GM11168 (cell line): ENCODE results near the gene B3GAT2.

Source experiments
- in situ Hi-C: fragments of 300-500 bp; cut with MboI; formaldehyde crosslinking; loops from one replicate; pipeline ENCODE4 v1.12.0; 2022; ENCODE audit warnings: low sequenced_read_pairs; ENCODE audit not compliant: unreplicated experiment

Gene B3GAT2

GRCh38 chr6:70847106-70848084 lies 109.5 kb downstream of the B3GAT2 start:
- in situ Hi-C loops = no loop called here

GRCh38 chr6:70846207-70846835 lies 110.5 kb downstream of the B3GAT2 start:
- in situ Hi-C loops = no loop called here

DNA sequence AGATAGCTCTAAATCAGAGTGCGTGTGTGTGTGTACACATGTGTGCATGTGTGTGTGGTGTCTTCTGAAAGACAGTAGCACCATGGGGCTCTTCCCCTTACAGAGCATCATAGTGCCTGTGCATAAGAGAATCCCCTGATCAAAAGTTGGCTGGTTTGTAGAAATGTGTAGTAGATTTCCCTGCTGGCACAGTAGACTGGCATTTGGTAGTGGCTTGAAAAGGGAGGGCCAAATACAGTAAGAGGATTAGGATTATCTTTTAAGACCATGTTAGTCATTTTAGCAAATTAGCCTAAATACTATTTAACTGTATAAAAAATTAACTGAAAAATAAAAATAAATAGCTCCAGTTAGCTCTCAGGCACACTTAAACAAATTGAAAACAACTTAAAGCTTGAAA lies 112.6 kb downstream of the B3GAT2 start:
- in situ Hi-C loops = no loop called here

DNA sequence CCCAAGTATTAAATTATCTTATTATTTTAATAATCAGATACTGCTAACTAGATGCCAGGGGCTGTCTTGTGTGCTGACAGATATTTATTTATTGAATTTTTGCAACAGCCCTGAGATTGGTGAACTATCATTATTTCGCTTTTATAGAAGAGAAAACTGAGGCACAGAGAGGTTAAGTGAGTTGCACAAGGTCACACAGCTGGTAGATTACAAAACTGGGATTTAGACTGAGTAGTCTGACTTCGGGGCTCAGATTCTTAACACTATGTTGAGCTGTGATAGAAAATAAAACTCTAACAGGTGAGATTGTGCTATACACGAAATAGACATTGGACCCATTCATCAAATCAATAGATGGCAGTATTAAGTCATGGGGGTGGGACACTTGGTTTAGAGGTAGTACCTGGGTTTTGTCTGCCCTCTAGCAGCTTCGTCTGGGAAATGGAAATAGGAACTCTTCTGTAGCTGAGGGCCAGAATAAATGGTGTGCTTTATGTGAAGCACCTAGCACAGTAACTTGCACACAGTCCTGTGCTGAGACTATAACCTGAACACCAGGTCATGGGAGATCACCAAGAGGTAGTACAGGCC lies 113.4 kb downstream of the B3GAT2 start:
- in situ Hi-C loops = no loop called here

DNA sequence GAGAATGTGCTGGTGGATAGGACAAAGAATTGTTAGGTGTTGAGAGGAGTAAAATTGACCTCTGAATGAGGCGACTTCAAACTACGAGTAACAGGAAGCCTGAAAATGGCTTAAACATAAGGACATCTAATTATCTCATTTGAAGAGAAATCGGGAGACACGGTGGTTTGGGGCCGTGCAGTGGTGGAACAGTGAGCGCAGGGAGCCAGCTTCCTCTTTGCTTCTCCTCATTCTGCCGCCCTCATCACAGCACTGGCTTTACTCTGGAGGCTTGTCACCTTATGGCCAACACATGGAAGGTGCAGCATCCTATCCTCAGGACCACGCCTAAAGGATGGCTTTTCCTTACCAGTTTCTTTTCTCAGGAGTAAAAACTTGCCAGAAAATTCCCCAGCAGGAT lies 114.3 kb downstream of the B3GAT2 start:
- in situ Hi-C loops = no loop called here

DNA sequence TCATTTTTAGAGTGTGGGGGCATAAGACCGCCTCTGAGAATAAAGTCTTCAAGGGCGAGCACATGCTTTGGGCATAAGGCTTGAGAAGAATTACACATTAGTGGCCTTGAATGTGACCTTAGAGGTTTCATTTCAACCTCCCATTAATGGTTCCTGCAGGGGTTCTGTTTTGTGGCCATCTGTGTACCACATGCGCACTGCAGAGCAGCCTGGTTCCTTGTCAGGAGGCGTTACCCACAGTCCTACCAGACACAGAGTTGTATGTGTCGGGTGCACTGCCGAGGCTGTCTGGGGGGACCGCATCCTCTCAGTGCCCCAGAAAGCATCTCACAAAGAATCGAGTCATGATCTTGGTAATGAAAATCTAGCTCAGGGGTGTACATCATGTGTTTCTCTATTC lies 115.7 kb downstream of the B3GAT2 start:
- in situ Hi-C loops = no loop called here

DNA sequence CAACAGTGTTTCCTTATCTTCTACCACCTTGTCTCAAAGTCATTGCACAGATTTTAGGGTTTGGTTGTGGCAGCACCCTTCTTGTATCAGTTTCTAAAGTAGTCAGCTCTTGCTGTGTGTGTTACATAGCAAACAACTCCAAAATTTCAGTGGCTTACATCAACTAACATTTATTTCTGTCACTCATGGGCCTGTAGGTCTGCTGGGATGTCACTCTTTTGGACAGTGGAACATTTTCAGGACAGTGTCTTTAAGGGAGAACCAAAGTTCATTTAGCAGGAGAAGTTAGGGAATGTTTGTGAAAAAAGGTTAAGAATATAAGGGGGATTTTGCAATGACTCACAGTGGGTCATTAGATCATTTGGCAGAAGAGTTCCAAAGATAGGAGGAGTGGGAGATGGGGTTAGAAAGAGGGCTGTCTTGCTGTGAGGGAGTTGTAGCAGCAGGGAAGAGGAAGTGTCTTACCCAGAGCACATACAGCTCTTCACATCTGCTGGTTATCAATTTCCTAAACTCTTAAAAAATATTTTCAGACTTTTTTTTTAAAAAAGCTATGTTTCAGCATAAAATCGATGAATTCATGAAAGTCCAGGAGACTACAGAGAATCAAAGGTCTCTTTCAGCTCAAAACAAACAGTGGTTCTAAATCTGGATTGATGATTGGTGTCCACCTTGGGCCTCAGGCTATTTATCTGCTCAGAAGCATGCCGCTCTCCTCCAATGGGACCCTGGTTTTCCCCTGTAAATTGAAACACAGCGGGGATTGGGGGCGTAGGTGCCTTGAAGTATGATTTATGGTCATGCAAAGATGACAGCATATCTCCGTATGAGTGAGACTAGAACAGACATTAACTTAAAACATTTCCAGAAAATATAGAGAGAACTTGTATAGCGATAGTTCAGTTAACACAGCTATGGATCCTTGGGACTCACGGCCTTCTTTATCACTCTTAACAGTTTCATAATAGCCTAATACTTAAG lies 117.3 kb downstream of the B3GAT2 start:
- in situ Hi-C loops = no loop called here

DNA sequence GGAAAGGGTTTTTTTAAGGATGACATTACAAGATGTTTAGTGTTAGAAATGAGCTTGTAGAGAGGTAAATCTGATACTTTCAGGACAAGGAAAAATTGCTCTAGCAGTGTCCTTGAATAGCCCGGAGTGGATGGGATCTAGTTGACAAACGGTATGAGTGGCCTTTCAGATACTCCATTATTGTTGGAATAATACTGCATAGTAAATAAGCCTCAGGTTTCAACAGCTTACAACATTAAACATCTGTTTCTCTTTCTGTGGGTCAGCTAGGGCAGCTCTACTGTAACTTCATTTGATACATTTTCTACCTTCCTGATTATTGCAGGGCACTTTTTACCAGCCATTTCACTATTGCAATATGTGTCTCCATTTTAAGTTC lies 118.0 kb downstream of the B3GAT2 start:
- in situ Hi-C loops = no loop called here

GRCh38 chr6:70834520-70834919 lies 122.3 kb downstream of the B3GAT2 start:
- in situ Hi-C loops = no loop called here

GRCh38 chr6:70831427-70831826 lies 125.4 kb downstream of the B3GAT2 start:
- in situ Hi-C loops = no loop called here

- in situ Hi-C loops = no loop called here
These were observed 133.2 kb downstream of the B3GAT2 start for GRCh38 chr6:70823651-70824050.

GRCh38 chr6:70821751-70822150 lies 135.1 kb downstream of the B3GAT2 start:
- in situ Hi-C loops = no loop called here

GRCh38 chr6:70820778-70821177 lies 136.1 kb downstream of the B3GAT2 start:
- in situ Hi-C loops = no loop called here

DNA sequence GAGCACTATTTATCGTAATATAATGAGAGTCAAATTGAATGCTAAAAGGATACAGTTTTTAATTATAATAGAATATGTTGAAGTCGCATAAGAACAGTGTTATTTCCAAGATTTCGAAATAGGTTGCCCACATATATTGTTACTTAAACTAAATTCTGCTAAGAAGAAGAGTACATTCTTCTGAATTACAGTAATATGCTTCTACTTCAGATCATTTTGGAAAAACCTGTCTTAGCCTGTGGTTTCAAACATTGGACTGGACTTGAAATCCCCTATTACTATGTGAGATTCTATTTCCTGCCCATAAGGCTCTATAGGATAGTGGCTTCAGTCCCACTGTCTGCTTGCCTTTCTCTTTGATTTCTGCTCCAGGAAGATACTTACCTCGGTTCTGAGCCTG lies 137.2 kb downstream of the B3GAT2 start:
- in situ Hi-C loops = no loop called here

DNA sequence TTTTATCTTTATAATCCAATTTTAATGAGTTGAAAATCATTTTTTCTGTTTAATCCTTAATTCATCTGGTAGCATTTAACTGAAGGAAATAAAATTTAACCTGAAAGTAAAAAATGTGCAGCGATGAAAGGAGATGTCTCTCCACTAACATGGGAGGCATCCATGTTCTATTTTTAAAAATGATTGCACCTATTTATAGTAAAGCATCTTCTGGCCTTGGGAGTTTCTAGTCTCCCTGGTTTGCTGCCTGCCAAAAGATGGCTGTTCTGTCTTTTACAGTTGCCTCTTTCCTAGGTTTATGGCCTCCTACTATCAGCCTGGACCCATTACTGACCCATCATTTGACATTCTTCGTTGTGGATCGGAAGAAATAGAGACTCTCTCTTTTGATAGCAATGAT lies 143.0 kb downstream of the B3GAT2 start:
- in situ Hi-C loops = no loop called here

DNA sequence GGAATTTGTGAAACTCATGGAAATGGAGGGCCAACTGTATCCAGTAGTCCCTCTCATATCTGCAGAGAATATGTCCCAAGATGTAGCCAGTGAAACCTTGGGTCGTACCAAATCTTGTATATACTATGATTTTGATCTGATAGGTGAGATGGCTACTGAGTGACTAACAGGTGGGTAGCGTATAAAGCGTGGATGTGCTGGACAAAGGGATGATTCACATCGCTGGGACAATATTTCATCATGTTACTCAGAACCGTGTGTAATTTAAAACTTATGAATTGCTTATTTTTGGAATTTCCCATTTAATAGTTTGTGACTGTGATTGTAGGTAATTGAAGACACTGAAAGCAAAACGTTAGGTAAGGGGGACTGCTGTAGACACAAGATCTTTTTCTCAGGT lies 145.1 kb downstream of the B3GAT2 start:
- in situ Hi-C loops = no loop called here
